ENCODE results near the gene OPA3. TPM values are rescaled to one million over a fixed set of nuclear protein-coding genes. Genes with fewer than 3 reads are reported as not detected.
"Not testable (repeated sequence)": the region's sequence is repeated elsewhere in the genome, so short reads cannot be mapped to it uniquely, and the experiment has no call there.

Gene OPA3
- total RNA-seq, 1 donor from 2014 or later, result 13.0 TPM

DNA sequence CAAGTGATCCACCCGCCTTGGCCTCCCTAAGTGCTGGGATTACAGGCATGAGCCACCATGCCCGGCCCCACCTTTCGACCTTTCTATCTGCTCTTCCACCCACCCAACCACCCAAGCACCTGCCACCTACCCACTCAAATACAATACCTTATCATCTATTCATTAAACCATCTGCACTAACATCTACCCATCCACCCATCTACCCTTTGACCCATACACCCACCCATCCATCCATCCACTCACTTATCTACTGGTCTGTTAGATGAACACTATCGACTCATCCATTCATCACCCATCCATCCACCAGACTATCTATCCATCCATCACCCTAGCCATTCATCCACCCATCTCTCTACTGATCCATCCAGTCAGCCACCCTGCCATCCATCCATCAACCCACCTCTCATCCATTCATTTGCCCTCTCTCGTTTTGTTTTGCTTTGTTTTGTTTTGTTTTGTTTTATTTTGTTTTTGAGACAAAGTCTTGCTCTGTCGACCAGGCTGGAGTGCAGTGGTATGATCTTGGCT, 37.4 kb upstream of the OPA3 start:
- H3K27ac ChIP-seq, result no peak overlapping the region
- H3K4me1 ChIP-seq, result no peaks in the 10 kb centered on the region
- H3K4me3 ChIP-seq, result no peak overlapping the region
- intact Hi-C loops (cut with DNase I), result no loop called here
- no peak for DNase-seq
- ATAC-seq, result no peak
- H3K9me3 ChIP-seq, result no peaks in the 10 kb centered on the region
- H3K27me3 ChIP-seq, result no peaks in the 10 kb centered on the region
- TF ChIP-seq, protein P1, sequence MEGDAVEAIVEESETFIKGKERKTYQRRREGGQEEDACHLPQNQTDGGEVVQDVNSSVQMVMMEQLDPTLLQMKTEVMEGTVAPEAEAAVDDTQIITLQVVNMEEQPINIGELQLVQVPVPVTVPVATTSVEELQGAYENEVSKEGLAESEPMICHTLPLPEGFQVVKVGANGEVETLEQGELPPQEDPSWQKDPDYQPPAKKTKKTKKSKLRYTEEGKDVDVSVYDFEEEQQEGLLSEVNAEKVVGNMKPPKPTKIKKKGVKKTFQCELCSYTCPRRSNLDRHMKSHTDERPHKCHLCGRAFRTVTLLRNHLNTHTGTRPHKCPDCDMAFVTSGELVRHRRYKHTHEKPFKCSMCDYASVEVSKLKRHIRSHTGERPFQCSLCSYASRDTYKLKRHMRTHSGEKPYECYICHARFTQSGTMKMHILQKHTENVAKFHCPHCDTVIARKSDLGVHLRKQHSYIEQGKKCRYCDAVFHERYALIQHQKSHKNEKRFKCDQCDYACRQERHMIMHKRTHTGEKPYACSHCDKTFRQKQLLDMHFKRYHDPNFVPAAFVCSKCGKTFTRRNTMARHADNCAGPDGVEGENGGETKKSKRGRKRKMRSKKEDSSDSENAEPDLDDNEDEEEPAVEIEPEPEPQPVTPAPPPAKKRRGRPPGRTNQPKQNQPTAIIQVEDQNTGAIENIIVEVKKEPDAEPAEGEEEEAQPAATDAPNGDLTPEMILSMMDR (IDR thresholded peaks at IDR 0.05), result no peak
- H3K36me3 ChIP-seq, result peaks cover 42% of the 10 kb centered on the region

DNA sequence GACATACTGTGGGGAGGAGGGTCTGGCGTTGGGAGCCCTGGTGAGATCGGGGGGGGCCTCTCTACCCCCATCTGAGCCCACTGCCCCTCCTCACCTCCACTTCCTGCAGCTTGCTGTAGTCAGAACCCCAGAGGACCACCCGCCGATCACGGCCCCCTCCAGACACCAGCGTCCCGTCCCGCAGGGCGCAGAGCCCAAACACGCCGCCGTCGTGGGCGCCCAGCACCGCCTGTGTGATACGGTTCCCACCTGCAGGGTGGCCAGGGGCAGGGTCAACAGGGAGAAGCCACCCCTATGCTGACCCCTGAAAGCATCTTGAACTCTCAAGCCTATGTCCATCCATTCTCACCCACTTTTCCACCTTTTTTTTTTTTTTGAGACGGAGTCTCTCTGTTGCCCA, 36.8 kb upstream of the OPA3 start:
- Histone ChIP-seq H3K4me3 (no peak overlapping the region), H3K36me3 (peaks cover 36% of the 10 kb centered on the region), H3K27ac (no peak overlapping the region), H3K9me3 (no peaks in the 10 kb centered on the region), H3K27me3 (no peaks in the 10 kb centered on the region), H3K4me1 (no peaks in the 10 kb centered on the region)
- intact Hi-C loops (cut with DNase I), result no loop called here
- TF ChIP-seq, protein P1 (IDR thresholded peaks at IDR 0.05), result no peak
- no peak for DNase-seq
- no peak for ATAC-seq

DNA sequence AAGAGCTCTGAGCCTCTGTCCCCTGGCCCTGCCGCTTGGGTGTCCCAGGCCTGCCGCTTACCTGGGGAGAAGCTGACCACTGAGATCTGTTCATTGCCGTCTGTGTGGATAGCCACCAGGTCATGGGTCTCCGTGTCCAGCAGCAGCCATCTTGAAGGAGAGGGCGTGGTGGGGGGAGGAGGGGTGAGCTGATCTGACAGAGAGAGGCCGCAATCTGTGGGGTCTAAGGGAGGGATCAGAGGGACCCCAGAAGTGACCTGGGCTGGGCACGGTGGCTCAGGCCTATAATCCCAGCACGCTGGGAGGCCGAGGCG, 32.1 kb upstream of the OPA3 start:
- Histone ChIP-seq H3K4me3 (no peak overlapping the region), H3K27me3 (no peaks in the 10 kb centered on the region), H3K4me1 (peaks cover 5% of the 10 kb centered on the region), H3K27ac (no peak overlapping the region), H3K9me3 (no peaks in the 10 kb centered on the region), H3K36me3 (peaks cover 62% of the 10 kb centered on the region)
- DNase-seq, result no peak
- ATAC-seq, result no peak
- TF ChIP-seq, protein P1 (IDR thresholded peaks at IDR 0.05), result no peak
- intact Hi-C loops (cut with DNase I), result no loop called here

DNA sequence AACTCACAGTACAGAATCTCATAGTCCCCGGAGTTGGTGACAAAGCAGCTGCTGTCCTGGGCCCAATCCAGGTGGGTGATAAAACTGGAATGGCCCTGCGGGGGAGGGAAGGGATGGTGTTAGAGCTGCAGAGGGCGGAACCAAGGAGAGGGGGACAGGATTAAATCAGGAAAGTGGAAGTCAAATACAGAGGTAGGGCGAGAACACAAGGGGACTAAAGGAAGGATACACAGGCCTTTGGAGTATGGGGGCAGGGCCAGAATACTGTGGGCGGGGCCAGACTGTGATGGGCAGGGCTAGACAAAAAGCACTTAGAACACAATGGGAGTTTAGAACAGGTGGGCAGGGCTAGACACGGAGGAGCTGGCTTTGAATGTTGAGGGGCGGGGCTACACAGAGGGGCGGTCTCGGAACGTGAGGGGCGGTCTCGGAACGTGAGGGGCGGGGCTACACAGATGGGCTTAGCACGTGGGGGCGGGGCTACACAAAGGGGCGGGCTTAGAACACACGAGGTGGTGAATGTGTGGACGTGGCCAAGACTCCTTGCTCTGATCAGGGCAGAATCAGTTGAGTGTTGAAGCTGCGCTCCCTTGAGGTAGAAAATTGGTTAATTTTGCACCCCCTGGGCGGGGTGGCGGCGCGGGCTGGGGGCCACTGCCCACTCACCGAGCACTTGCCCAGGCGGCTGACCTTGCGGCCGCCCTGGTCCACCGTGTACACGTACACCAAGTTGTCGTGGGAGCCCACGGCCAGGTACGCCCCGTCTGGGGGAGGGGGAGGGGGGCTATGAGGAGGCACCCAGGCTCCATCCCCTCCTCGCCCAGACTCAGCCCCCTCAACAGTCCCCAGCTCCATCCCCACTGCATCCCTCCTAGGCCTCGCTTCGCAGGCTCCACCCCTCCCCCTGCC, 31.4 kb upstream of the OPA3 start:
- Histone ChIP-seq H3K9me3 (no peaks in the 10 kb centered on the region), H3K4me3 (no peak overlapping the region)

GRCh38 chr19:45615056-45615455, 30.5 kb upstream of the OPA3 start:
- H3K27ac ChIP-seq, result peak overlapping the region; percentile 8
- DNase-seq; ATAC-seq; intact Hi-C loops (cut with DNase I); H3K4me3 ChIP-seq; H3K4me1 ChIP-seq; H3K27me3 ChIP-seq; H3K9me3 ChIP-seq: not testable (repeated sequence)
- peaks cover 70% of the 10 kb centered on the region for H3K36me3 ChIP-seq

More for the DNA sequence above, 31.4 kb upstream of the OPA3 start:
- H3K27ac ChIP-seq, result no peak overlapping the region
- intact Hi-C loops (cut with DNase I), result no loop called here
- peak; percentile 92 for ATAC-seq
- peaks cover 5% of the 10 kb centered on the region for H3K4me1 ChIP-seq
- TF ChIP-seq, protein P1 (IDR thresholded peaks at IDR 0.05), result no peak
- H3K36me3 ChIP-seq, result peaks cover 67% of the 10 kb centered on the region
- DNase-seq, result peak; percentile 83
- no peaks in the 10 kb centered on the region for H3K27me3 ChIP-seq

DNA sequence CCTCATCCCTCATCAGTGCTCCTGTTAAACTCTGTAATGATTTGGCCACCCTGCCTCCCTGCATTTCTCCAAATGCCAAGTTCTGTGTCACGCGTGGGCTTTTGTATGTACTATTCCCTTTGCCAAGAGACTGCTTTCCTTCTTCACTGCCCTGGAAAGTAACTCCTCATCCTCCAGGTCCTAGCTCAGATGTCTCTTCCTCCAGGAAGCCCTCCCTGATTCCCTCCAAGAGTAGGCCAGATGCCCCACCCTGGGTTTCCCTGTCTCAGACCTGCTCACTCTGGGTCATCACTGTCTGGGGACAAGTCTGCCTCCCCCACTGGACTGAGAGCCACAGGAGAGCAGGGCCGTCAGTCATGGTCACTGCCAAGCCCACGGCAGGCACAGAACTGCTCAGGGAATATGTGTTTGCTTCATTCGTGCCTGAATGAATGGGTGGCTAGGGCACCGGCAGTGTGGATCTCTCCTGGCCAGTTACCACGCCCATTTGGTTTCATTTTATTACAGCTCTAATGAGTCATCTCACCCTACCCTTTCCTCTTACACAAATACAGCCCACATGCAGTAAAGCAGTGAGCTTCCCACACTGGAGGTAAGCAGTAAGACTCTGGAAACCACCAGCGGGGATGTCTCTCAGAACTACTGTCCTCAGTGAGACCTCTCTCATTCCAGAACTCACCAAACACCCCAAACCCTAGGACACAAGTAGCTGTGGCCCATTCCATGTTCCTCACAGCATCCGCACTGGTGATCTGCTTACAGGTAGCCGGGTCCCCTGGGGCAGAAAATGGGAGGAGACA, 29.5 kb upstream of the OPA3 start:
- ATAC-seq, result peak; percentile 75
- Histone ChIP-seq H3K27ac (peak overlapping the region; percentile 8), H3K36me3 (peaks cover 61% of the 10 kb centered on the region), H3K27me3 (no peaks in the 10 kb centered on the region), H3K4me3 (no peak overlapping the region), H3K4me1 (peaks cover 5% of the 10 kb centered on the region), H3K9me3 (no peaks in the 10 kb centered on the region)
- DNase-seq, result no peak
- intact Hi-C loops (cut with DNase I), result no loop called here
- TF ChIP-seq, protein P1 (IDR thresholded peaks at IDR 0.05), result no peak

Data from upper lobe of right lung (tissue), 1 donor.